Measurements from ENCODE around the gene LIPJ.

DNA sequence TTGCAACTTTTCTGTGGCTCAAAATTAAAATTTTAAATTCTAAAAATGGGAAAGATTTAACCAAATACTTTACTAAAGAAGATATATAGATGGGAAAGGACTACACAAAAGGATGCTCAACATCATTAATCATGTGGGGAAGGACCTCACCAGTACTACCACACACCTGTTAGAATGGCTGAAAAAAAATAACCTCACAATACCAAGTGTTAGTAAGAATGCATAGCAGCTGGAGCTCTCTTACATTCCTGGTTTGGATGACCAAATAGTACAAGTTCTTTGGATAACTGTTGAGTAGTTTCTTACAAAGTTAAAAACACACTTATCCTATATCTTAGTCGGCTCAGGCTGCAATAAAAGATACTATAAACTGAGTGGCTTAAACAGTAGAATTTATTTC, 33.9 kb downstream of the LIPJ start:
- no peak for TF ChIP-seq POLR2A (IDR thresholded peaks at IDR 0.05)
- TF ChIP-seq, protein P1, sequence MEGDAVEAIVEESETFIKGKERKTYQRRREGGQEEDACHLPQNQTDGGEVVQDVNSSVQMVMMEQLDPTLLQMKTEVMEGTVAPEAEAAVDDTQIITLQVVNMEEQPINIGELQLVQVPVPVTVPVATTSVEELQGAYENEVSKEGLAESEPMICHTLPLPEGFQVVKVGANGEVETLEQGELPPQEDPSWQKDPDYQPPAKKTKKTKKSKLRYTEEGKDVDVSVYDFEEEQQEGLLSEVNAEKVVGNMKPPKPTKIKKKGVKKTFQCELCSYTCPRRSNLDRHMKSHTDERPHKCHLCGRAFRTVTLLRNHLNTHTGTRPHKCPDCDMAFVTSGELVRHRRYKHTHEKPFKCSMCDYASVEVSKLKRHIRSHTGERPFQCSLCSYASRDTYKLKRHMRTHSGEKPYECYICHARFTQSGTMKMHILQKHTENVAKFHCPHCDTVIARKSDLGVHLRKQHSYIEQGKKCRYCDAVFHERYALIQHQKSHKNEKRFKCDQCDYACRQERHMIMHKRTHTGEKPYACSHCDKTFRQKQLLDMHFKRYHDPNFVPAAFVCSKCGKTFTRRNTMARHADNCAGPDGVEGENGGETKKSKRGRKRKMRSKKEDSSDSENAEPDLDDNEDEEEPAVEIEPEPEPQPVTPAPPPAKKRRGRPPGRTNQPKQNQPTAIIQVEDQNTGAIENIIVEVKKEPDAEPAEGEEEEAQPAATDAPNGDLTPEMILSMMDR (IDR thresholded peaks at IDR 0.05 in 4 of 5, conservative IDR thresholded peaks at IDR 0.05 in 1 of 5) = no peak

Measured in gastrocnemius medialis (tissue), 4 donors.